NCI-H2196 treated with DMSO at 0.1 percent for 48 hours (cell line): ENCODE data around the gene UGT1A10.
"Not testable (repeated sequence)": the region's sequence is repeated elsewhere in the genome, so short reads cannot be mapped to it uniquely, and the experiment has no call there.

Source experiments
- DNase-seq: peaks from one replicate; lab custom pipeline; 2025; ENCODE audit not compliant: unreplicated experiment; lab: John Stamatoyannopoulos, UW

Gene UGT1A10

DNA sequence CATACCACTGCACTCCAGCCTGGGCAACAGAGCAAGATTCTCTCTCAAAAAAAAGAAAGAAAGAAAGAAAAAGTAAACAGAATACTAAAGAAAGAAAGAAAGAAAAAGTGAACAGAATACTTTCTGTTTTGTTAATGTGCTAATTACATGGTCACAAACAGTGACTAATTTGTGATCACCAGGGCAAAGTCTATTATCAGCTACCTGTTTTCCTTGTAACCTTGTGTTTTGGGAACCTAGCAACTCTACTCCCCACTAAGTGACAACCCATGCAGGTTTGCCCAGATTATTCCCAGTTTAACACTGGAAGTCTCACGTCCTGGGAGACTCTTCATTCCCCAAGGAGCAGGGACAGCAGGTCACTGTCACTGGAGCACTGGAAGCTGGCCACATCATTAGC, 18.8 kb downstream of the UGT1A10 start:
- no peak for DNase-seq

DNA sequence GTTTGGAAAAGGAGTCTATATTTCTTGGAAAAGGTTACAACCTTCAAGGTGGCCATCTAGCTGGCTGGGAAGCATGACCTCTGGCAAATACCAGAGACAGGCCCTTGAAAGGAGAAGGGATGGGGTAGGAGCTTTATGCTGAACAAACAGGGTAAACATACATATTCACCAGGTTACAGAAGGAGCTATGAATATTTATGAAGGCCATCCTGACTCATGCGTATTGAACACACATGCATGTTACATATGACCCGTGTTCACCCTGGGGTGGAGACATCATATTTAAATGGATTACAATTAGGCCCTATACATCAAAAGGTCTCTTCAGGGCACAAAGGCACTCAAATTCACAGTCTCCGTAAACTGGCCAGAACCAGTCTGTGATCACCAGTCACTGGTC, 19.7 kb downstream of the UGT1A10 start:
- not testable (repeated sequence) for DNase-seq

DNA sequence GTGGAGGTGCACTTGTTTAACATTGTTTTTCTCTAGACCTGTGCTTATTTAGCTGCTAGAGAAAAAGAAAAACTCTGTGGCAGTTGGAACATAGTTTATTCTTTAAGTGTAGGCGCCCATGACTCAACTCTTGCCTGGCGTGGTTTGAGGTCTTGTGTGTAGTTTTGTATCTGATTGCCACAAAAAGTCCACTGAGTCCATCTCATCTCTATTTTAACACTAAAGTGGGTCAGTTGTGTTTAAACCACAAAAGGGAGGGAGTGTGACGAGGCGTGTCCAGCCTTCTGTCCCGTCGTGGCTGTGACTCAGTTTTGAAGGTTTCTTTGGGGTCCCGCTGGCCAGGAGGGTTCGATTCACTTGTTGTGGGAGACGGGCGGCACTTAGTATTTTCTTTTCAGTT, 20.2 kb downstream of the UGT1A10 start:
- DNase-seq, result no peak

DNA sequence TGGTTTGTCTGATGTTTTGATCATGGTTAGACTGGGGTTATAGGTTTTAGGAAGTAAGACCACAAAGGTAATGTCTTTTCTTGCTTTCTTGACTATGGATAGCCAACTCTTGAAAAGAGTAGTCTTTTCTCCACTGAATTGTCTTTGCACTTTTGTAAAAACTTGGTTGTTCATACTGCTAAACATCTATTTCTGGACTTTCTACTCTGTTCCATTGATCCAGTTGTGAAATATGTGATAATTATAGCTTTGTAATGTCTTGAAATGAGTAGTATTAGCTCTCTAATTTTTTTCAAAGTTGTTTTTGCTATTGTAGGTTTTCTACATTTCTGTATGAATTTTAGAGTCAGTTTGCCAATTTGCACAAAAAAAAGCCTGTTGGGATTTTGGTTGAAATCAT, 22.4 kb downstream of the UGT1A10 start:
- no peak for DNase-seq

DNA sequence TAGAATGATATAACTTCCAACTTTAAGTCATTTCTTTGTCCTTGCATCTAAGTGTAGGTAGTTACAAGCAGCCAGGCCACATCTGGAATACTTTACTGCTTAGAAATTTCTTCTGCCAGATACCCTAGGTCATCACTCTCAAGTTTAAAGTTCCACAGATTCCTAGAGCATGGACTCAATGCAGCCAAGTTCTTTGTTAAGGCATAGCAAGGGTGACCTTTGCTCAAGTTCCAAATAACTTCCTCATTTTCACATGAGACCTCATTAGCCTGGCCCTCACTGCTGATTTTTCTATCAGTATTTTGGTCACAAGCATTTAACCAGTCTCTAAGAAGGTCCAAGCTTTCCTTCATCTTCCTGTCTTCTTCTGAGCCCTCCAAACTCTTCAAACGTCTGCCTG, 27.7 kb downstream of the UGT1A10 start:
- DNase-seq, result no peak

DNA sequence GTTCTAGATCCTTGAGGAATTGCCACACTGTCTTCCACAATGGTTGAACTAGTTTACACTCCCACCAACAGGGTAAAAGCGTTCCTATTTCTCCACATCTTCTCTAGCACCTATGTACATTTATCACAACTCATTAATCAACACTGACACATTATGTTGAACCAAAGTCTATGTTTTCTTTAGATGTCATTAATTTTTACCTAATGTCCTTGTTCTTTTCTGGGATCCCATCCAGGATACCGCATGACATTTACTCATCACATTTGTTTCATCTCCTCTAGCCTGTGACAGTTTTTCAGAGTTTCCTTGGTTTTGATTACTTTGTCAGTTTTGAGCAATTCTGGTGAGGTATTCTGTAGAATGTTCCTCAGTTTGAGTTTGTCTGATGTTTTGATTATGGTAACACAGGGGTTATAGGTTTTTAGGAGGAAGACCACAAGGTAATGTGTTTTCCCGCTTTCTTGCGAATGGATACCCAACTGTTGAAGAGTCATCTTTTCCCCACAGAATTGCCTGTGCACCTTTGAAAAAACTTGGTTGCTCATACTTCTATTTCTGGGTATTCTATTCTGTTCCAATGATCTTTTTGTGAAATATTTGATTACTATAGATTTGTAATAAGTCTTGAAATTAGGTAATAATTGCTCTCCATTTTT, 32.5 kb downstream of the UGT1A10 start:
- DNase-seq, result no peak

DNA sequence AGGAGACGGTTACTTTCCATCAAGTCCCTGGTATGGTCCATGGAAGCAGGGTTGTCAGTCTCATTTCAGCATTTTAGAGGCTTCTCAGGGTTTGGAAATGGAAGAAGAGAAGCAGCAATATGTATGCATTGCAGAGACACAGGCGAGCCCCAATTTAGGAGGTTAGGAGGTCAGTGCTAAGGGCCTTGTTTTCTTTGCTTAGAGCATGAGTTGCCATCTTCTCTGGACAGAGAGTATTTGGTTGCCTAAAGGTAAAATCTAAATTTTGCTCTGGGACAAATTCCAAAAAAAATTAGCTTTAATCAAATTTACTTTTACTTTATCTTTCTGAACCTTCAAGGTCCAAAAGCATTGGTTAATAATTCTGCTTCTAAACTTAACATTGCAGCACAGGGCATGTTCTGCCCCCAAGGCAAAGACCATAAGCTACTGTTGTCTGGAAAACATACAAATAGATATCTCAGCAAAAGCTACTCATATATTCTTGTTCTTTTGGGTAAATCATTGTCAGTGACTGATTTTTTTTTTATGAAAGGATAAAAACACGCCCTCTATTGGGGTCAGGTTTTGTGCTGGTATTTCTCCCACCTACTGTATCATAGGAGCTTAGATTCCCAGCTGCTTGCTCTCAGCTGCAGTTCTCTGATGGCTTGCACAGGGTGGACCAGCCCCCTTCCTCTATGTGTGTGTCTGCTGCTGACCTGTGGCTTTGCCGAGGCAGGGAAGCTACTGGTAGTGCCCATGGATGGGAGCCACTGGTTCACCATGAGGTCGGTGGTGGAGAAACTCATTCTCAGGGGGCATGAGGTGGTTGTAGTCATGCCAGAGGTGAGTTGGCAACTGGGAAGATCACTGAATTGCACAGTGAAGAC, 35.3 kb downstream of the UGT1A10 start, which contains the start of gene UGT1A9:
Gene UGT1A9 (plus strand): TSS at position 609 of the 872 bp plus-strand sequence. CDS start 37 bp downstream, at position 646.
- DNase-seq, result no peak

DNA sequence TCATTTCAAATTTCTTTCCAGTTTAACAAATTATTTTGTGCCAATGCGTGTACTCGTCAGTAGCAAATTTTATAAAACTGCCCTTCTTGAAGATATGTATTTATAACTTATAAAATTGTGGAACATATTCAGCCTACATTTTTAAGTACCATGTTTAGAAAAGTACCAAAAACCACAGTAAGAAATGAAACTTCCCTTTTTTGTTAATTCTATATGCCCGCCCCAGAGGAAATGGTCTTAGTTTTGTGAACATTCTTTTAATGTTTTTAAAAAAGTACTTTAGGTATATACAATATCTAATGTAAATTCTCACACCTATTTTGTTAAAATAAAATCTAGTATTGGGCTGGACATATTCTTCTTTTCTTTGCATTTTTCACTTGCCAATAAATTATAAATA, 36.6 kb downstream of the UGT1A10 start:
- no peak for DNase-seq

DNA sequence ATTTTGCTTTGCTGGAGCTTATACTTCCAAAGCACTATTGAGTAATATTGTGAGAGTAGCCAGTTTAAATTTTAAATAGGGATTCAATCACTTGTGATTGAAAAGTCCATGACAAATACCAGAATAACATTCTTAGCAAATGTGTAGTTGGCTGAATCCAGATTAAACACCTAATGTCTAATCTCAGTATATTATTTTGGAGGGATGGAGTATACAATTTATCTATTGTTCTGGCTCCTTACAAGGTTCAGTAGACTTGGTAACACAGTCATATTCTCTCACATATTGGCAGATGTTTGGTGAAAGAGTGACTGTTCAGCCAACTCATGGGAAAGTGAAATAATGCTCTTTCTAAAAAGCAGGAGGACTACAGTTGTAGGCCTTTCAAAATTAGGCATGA, 37.6 kb downstream of the UGT1A10 start:
- DNase-seq, result no peak

DNA sequence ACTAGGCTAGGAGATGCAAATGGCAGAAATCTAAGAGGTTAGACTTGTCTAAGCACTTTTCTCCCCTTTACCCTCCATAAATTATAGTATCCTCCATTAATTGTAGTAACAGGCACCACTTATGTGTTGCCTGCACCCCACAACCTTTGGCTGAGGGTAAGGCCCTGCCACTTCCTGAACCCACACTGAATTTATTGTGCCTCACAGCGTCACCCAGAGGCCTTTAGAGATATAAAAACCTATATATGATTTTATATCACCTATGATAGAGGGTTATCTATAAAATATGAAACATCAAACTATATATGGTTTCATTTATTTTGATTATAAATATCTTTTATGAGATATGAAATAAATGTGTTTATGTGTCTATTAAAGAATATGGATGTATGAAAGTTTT, 38.1 kb downstream of the UGT1A10 start:
- DNase-seq, result no peak

DNA sequence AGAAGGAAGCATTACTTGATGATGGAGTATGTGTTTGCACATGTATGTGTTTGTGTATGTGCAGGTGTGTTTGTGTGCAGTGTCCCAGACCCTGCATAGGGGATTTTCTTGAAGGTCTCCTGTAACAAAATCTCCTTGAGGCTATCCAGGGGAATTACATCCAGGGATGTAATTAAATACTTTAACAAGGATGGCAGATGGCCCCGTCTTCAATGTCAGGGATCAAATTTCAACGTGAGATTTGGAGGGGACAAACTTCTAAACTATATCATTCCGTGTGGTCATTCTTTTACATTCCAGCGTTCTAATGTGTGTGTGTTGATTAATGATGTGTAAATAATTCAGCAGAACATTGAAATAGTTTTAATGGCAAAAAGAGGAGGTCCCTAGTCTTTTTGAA, 38.7 kb downstream of the UGT1A10 start:
- DNase-seq, result no peak

DNA sequence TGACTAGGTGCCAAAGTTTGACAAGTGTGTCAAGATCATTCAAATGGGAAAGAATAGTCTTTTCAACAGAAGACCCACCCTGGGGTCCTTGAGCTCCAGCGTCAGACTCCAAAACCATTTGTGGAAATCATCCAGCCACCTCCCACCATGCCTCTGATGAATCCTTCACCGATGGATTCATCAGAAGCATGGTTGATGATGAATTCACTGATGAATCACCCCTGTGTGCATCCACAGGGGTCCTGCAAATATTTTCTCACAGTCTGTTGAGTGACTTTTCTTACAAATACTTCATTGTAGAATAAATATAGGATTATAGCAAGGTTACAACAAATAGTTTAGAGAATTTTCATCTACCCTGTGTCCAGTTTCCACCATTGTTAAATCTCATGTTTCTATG, 39.8 kb downstream of the UGT1A10 start:
- no peak for DNase-seq

DNA sequence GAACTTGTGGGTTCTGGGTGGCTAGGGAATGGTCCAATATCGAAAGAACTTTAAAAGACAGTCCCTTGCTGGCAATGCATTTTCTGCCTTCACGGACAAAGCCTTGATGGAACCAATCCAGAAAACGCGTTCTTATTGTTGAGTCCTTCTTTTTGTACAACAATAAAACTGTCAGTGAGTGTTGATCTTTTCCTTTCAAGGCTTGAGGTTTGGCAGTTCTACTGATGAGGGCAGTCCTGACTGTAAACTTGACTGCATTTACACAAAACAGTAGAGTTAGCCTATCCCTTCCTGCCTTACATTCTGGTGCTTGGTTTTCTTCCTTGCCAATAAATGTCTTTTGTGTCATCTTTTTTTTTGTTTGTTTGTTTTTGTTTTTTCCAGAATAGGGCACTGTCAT, 42.9 kb downstream of the UGT1A10 start:
- no peak for DNase-seq

DNA sequence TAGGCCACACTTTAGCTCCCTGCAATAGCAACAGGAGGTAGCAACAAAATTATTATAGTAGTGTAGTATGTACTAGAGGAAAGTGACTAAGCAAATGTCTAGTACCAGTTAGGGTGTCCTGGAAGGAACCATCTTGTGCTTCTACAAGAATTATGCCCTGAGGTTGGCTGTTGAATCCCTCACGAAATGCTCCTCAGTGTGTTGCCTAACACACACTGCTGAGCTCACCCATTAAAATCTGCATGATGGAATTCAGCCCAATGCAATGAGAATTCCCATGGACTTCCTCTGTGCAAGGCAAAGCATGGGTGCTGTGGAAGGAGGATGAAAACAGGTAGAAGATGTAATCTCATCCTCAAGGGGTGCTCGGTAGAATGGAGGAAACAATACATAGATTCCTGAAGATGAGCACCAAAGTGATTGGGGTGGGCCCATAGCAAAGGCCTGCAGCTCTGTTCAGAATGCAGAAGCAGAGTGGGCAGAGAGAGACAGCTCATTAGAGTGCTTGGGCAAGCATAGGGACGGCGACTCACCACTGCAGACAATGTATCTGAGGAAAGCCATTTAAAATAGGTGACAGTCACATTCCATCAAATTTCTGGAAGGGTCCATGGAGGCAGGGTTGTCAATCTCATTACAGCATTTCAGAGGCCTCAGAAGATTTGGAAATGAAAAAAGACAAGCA, 44.3 kb downstream of the UGT1A10 start:
- no peak for DNase-seq

DNA sequence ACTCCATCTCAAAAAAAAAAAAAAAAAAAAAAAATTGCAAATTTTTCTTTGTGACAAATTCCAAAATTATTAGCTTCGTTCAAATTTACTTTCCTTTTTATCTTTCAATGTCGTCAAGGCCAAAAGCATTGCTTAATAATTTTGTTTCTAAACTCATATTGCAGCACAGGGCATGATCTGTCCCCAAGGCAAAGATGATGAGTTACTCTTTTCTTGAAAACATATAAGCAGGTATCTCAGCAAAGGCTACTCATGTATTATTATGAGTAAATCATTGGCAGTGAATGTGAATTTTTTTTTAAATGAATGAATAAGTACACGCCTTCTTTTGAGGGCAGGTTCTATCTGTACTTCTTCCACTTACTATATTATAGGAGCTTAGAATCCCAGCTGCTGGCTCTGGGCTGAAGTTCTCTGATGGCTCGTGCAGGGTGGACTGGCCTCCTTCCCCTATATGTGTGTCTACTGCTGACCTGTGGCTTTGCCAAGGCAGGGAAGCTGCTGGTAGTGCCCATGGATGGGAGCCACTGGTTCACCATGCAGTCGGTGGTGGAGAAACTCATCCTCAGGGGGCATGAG, 45.4 kb downstream of the UGT1A10 start, which contains the start of gene UGT1A7:
Gene UGT1A7 (plus strand): TSS at position 381 of the 579 bp plus-strand sequence. CDS start 37 bp downstream, at position 418.
- DNase-seq, result no peak

DNA sequence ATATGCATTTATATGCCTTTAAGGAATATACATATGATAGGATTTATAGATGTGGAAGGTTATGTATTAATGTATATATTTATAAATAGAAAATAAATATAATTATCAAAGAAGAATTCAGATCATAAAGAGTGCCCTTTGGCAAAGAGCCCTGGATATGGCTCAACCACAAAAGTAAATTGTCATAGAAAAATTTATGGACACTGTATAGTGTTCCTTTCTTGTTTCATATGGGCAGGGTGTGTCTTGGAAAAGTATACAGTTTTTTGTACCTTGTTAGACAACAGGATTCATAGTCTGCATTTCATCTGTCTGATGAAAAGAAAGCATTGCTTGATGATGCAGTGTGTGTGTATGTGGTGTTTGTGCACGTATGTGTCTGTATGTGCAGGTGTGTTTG, 48.4 kb downstream of the UGT1A10 start:
- no peak for DNase-seq

DNA sequence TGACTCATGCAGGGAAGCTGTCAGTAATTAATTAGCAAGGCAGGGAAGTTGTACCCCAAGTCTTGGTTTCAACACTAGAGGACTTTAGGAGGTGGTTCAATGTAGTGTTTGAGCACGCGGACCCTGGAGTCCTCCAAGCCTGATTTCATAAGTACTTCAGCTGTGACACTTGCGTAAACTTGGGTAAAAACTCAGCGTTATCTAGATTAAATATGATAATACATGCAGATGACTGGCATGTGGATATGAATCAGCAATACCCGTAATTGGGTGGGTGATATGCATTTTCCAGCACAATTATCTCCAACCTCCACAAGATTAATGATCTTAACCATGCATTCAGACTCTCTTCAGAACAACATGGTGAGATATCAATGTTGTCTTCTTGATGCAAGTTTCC, 50.7 kb downstream of the UGT1A10 start:
- DNase-seq, result no peak

DNA sequence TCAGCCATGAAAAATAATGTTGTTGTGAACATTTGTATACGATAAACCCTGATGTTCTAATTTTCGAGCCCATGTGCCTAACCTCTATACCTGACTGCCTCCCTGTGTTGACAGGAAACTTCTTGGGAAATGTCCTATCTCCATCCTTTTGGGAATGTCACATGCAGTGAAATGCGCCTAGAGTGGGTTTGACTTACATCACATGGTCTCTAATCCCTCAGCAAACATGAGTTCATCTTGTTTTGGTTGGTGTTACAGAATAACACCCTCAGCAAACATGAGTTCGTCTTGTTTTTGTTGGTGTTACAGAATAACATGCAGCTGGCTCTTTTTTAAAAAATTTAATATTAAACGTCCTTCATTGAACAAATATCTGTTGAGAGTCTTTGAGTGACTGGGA, 52.1 kb downstream of the UGT1A10 start:
- DNase-seq, result no peak

DNA sequence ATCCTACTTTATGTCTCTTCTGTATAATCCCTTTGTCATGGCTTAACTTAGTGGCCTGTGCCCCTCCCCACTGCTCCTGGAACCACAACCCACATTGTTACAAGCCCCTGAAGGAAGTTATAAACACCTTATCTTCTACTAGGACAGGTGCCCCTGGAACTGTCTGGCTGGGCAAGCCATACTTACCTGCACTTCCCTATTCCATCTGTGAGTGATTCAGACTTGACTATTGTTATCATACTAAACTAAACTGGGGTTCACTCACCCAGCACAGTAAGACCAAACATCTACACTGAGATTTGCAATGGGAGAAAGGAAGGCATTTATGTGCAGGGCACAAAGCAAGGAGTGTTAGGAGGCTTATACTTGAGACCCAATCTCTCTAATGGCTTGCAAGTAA, 52.8 kb downstream of the UGT1A10 start:
- no peak for DNase-seq

DNA sequence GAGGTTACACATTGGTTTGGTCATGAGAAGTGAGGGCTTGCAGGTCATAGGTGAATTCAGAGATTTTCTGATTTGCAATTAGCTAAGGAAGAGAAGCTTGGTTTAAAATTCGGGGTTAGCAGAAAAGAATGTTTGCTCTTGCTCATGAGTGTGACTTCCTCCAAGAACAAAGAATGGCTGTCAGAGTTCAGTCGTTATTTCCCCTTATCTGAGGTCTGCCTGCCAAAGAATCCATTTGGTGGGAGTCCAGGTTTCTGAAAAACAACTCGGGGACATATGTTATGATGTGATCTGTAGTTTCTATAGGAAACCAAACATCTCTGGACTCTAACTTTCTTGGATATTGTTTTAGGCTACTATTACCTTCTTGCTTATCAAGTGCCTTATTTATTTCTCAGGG, 53.3 kb downstream of the UGT1A10 start:
- DNase-seq, result no peak

DNA sequence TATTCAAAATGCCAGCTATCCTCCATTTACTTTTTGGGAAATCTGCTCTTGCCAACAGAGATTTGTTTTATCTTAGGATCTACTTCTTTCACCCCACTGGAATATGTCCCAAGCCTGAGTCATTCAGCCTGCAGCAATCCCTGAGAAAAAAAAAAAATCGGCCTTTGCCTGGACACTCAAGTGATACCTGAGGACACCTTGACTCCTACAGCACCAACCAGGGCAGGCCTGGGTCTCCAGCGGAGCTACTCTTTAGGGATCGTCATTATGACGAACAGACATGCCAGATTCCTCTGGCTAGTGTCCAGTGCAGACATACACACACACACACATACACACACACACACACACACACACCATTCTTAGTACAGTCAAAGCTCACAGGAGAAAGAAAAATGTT, 54.2 kb downstream of the UGT1A10 start:
- no peak for DNase-seq
